Hematopoietic multipotent progenitor cell treated with erythropoietin and hydrocortisone succinate and interleukin-3 and kit ligand, for 6 days (in vitro differentiated cells): Measurements from ENCODE around the gene AGAP1.

ENCODE experiments used
- DNase-seq: peaks from one replicate; pipeline ENCODE4 v3.0.0-alpha.2; 2015

AGAP1 gene

GRCh38 chr2:235552671-235553070 is 58.8 kb downstream of the AGAP1 start:
- no peak for DNase-seq

GRCh38 chr2:235553291-235553690 is 59.4 kb downstream of the AGAP1 start:
- DNase-seq, result no peak

- DNase-seq, result no peak
Observed at GRCh38 chr2:235553696-235554100, 59.9 kb downstream of the AGAP1 start.

GRCh38 chr2:235554385-235554784 is 60.5 kb downstream of the AGAP1 start:
- no peak for DNase-seq

GRCh38 chr2:235554936-235555335 is 61.1 kb downstream of the AGAP1 start:
- no peak for DNase-seq

- peak; percentile 18 for DNase-seq
Observed at GRCh38 chr2:235555371-235555770, 61.5 kb downstream of the AGAP1 start.

- DNase-seq, result no peak
Observed at GRCh38 chr2:235556086-235556485, 62.2 kb downstream of the AGAP1 start.

- no peak for DNase-seq
Observed at GRCh38 chr2:235556901-235557300, 63.1 kb downstream of the AGAP1 start.

GRCh38 chr2:235557903-235558302 is 64.1 kb downstream of the AGAP1 start:
- DNase-seq, result no peak

- DNase-seq, result no peak
Observed at GRCh38 chr2:235558572-235558971, 64.7 kb downstream of the AGAP1 start.

GRCh38 chr2:235560345-235560744 is 66.5 kb downstream of the AGAP1 start:
- no peak for DNase-seq

GRCh38 chr2:235561450-235561849 is 67.6 kb downstream of the AGAP1 start:
- DNase-seq, result no peak

GRCh38 chr2:235562065-235562747 is 68.4 kb downstream of the AGAP1 start:
- no peak for DNase-seq

- DNase-seq, result no peak
Observed at GRCh38 chr2:235563056-235563910, 69.4 kb downstream of the AGAP1 start.

- DNase-seq, result no peak
Observed at GRCh38 chr2:235564066-235564465, 70.2 kb downstream of the AGAP1 start.

- no peak for DNase-seq
Observed at GRCh38 chr2:235564884-235565530, 71.2 kb downstream of the AGAP1 start.

- no peak for DNase-seq
Observed at GRCh38 chr2:235566415-235566814, 72.6 kb downstream of the AGAP1 start.

GRCh38 chr2:235566931-235567495 is 73.2 kb downstream of the AGAP1 start:
- DNase-seq, result no peak

GRCh38 chr2:235567842-235568241 is 74.0 kb downstream of the AGAP1 start:
- no peak for DNase-seq

- DNase-seq, result peak; percentile 4
Observed at GRCh38 chr2:235568431-235568830, 74.6 kb downstream of the AGAP1 start.

- DNase-seq, result no peak
Observed at GRCh38 chr2:235569837-235570236, 76.0 kb downstream of the AGAP1 start.

GRCh38 chr2:235570256-235570655 is 76.4 kb downstream of the AGAP1 start:
- DNase-seq, result no peak

GRCh38 chr2:235570966-235571692 is 77.3 kb downstream of the AGAP1 start:
- no peak for DNase-seq
